Erythroblast (primary cell): ENCODE results near the gene BCAN.

Source experiments
- GATA1 ChIP-seq: IDR thresholded peaks from 2 replicates; pipeline ENCODE4 v1.6.1; 2011; ENCODE audit warnings: low read depth, mild to moderate bottlenecking, control low read depth, low read length, moderate library complexity
- POLR2A ChIP-seq: IDR thresholded peaks from 2 replicates; pipeline ENCODE4 v1.6.1; 2011; ENCODE audit warnings: mild to moderate bottlenecking, low read length

DNA sequence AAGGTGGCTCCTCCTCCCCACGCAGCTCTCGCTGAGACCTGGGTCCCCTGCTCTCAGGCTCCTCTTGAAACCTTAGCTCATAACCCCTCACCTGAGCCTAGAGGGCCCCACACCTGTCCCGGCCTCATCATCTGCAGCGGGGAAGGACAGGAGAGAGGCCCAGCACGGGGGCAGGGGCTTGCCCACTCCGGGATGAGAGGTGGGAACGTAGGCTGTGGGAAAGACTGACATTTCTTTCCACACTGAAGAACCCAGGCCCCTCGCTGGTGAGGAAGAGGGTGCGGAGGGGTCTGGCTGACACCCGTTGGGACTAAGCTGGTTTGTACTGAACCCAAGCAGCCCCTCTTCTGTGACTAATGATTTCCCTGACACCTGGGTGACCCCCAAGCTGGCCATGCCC, 49.3 kb downstream of the BCAN start:
- TF ChIP-seq POLR2A = no peak
- TF ChIP-seq GATA1 = no peak
